HG02623 (cell line): ENCODE data around the gene HSPA14.
"Not testable (repeated sequence)": the region's sequence is repeated elsewhere in the genome, so short reads cannot be mapped to it uniquely, and the experiment has no call there.

ENCODE experiments used
- ATAC-seq: cut with Tn5 transposase; IDR thresholded peaks from one replicate; pipeline ENCODE4 v1.9.1; 2021; ENCODE audit warnings: moderate library complexity; ENCODE audit not compliant: unreplicated experiment

Gene HSPA14

GRCh38 chr10:14837757-14838581, at the start of gene HSPA14, which contains the start of the genes CDNF and MSANTD7:
HSPA14 (plus strand) TSS chr10:14838306; CDS start chr10:14838403, 97 bp downstream.
CDNF (minus strand) TSS chr10:14838037; CDS start chr10:14837946, 91 bp downstream.
MSANTD7 (plus strand) TSS chr10:14838306; CDS start chr10:14842285, 3,979 bp downstream.
- ATAC-seq: peak; percentile 95

- no peak for ATAC-seq
These were observed 39.5 kb upstream of the HSPA14 start for GRCh38 chr10:14798636-14799035.

DNA sequence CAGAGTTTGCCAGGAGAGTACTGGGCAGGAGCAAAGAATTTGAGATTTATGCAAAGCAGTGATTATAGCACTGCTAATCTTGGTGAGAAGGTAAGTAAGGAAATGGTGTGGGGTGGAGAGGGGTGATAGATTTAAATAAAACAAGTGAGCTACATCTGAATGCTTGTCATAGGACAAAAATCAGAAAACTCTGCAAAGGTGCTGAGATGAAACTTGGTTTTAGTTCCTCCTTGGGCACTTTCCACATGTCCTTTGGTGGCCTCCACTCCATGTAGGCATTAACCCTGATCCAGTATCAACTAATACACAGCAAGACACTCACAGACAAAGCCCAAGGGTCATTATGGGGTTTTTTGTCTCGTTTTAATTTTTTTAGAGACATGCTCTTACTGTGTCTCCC, 37.7 kb upstream of the HSPA14 start:
- ATAC-seq: no peak

DNA sequence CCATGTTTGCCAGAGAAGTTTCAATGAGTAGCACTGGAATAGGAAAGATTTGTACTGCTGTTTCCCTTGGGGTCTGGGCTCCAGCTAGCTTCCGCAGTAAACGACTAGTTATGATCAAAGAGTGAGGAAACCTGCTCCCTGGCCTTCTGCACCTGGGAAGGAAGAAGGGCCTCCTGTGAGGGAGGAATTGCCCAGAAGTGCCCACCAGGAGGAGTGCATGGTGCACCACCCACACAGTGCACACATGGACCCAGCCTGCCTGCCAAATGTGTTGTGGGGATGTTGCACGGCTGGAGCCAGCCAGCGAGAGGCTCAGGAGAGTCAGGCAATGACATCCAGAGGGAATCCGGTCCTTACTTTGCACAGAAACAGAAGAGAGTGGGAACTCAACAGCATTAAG, 36.4 kb upstream of the HSPA14 start:
- ATAC-seq: no peak

DNA sequence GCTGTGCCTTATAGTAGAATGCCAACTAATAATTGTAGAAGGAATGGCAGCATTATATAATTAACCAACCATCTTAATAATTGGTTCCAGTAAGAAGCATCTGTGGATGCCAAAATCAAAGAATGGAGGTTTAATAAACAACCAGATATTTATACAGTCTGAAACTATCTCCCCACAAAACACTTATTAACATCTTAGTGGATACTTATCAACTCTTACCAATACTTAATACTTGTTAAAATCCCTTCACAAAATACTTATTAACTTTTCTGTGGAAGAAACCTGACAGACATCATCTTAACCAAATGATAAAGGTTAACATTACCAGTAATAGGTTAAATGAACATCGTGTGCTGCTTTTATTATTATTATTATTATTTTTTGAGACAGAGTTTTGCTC, 34.3 kb upstream of the HSPA14 start:
- ATAC-seq: no peak

DNA sequence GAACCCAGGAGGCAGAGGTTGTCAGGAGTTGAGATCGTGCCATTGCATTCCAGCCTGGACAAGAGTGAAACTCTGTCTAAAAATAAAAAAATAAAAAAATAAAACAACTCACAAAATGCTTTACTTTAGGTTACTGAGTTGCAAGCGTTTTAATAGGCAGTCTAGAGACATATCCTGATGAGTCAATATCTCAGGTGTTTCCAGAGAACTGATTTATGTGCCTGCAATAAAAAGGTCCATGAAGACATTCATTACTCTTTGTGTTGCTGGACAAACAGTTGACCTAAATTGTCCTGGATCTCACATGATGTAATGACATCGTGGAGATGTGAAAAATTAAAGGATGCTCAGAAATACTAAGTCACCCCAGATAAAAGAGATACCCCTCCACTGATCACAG, 31.8 kb upstream of the HSPA14 start:
- ATAC-seq: no peak

GRCh38 chr10:14810969-14811953, 26.8 kb upstream of the HSPA14 start:
- no peak for ATAC-seq

DNA sequence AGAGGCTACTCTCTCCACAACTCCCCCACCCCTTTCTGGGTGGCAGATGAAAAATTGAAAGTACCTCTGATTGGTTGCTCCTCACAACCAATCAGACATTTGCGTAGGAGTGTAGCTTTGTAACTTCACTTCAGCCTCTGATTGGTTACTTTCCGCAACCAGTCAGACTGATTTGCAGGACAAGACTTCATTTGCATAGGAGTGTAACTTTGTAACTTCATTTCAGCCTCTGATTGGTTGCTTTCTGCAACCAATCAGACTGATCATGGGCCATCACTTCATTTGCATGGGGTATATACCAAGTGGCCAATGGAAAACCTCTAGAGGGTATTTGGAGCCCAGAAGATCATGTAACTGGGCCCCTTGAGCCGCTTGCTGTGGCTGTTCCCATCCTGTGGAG, 25.8 kb upstream of the HSPA14 start:
- no peak for ATAC-seq

GRCh38 chr10:14815681-14816080, 22.4 kb upstream of the HSPA14 start:
- ATAC-seq: no peak

DNA sequence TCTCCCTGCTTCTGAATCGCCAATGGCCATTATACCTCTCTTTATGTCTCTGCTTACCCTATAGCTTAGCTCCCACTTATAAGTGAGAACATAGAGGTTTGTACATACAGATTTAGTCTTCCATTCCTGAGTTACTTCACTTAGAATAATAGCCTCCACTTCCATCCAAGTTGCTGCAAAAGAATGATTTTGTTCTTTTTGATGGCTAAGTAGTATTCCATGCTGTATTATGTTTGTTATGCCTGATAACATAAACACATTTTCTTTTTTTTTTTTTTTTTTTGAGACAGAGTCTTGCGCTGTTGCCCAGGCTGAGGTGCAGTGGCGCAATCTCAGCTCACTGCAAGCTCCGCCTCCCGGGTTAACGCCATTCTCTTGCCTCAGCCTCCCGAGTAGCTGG, 21.4 kb upstream of the HSPA14 start:
- ATAC-seq: not testable (repeated sequence)

GRCh38 chr10:14820010-14820774, 17.9 kb upstream of the HSPA14 start:
- ATAC-seq: no peak

GRCh38 chr10:14820775-14821154, 17.3 kb upstream of the HSPA14 start:
- no peak for ATAC-seq

DNA sequence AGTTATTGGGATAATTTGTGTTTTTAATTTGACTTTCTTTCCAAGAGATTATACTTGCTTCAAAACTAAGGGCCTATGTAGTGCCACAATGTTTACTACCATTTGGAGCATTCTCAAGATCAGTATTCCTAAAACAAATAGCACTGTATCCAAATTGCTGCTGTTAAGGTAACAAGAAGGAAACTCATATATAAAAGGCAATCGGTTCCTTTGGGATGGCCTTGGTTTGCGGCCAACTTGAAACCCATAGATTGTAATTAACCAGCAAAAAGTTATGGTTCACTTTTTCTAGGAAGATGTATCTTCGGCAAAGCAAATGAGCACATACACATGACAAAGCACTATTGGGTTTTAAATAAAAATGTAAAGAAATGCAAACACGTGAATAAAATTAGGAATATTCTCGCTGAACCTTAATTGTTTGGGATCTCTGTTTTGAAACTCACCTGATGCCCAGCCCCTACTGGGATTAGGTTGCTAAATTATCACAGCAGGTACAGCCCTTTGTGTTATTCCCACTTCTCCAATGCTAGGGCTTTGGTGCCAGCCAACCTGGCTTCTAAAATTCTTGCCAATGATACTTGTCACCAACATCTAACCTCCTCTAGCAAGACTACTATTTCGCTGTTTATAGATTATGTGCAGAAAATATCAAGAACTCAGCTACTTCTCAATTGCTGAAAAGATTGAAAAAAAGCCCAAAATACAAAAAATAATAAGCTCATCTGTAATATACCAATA, 16.3 kb upstream of the HSPA14 start:
- no peak for ATAC-seq

- ATAC-seq: no peak
These were observed 15.0 kb upstream of the HSPA14 start for GRCh38 chr10:14822879-14823755.

DNA sequence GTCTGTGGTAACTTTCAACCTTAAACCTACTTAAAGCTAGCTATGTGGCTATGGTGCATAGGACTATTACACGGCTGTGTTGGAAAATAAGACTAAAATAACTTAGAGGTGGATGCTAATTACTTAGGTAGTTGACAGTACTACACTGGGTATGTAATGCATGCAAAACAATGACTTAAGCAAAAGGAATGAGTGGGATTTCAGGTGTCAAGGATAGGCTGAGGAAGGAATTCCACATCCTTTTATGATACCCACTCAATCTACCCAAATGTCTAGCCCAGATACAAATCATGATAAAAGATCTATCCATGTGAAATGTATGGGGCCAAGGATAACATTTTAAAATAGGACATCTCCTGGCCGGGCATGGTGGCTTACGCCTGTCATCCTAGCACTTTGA, 14.1 kb upstream of the HSPA14 start:
- ATAC-seq: no peak

DNA sequence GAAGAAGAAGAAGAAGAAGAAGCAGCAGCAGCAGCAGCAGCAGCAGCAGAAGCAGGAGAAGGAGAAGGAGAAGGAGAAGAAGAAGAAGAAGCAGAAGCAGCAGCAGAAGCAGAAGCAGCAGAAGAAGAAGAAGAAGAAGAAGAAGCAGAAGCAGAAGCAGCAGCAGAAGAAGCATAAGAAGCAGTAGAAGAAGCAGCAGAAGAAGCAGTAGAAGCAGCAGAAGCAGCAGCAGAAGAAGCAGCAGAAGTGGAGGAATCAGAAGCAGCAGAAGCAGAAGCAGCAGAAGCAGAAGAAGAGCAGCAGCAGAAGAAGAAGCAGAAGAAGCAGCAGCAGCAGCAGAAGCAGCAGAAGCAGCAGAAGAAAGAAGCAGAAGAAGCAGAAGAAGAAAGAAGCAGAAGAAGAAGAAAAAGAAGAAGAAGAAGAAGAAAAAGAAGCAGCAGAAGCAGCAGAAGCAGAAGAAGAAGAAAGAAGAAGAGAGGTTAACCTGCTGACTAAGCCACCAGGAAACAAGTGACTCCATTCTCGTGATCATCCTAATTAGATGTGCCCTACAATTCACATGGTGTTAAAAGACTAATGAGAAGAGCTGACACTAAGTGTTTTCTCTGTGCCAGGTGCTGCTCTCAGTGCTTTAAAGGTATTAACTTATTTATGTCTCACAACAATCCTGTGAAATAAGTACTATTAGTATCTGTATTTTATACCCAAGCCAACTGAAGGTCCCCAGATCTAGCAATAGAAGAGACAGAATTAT, 11.9 kb upstream of the HSPA14 start:
- ATAC-seq: no peak

DNA sequence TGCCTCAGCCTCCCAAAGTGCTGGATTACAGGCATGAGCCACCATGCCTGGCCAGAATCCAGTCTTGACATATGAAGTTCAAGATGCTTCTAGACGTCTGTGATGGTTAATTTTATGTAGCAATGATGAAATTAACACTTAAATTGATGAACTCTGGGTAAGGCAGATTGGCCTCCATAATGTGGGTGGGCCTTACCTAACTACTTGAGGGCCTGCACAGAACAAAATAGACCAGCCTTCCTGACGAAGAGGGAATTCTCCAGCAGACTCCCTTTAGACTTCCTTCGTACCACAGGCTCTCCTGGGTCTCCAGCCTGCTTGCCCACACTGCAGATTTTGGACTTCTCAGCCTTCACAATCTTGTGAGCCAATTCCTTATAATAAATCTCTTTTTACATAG, 5.0 kb upstream of the HSPA14 start:
- ATAC-seq: no peak

DNA sequence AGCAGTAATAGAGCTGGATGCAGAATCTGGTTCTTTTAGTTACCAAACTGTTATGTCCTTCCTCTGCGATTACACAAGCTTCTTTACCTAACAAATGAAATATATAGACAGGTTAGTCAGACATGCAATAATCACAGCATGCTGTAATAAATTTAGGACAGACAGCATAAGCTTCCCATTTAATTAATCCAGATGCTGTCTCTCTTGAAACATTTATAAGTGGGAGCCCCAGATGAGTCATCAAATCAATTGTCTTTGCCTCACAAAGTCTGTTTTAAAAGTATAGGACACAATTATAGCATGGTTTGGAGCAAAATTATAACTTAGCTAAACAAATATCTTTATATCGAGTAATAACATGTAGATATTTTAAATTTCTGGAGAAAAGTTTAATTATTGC, 1.9 kb upstream of the HSPA14 start:
- no peak for ATAC-seq
